ENCODE measurements around the gene MAP2K5. TPM values are rescaled to one million over a fixed set of nuclear protein-coding genes. Genes with fewer than 3 reads are reported as not detected.

Gene MAP2K5
- total and polyA plus RNA-seq, 4 donors = 3.8 to 6.4 (median 5.6) TPM

GRCh38 chr15:67547836-67548235, 5.3 kb downstream of the MAP2K5 start (continued):
- no peak for TF ChIP-seq REST (IDR thresholded peaks at IDR 0.05)

- TF ChIP-seq ATF3 (IDR thresholded peaks at IDR 0.05) (no peak), ZBTB33 (IDR thresholded peaks at IDR 0.05) (no peak), SP1 (IDR thresholded peaks at IDR 0.05) (no peak), FOXA2 (IDR thresholded peaks at IDR 0.05) (no peak), FOXA1 (IDR thresholded peaks at IDR 0.05) (no peak), EGR1 (IDR thresholded peaks at IDR 0.05; ENCODE audit: low read depth in 2 of 2) (no peak), GABPA (IDR thresholded peaks at IDR 0.05 in 1 of 2, conservative IDR thresholded peaks at IDR 0.05 in 1 of 2) (no peak), JUND (IDR thresholded peaks at IDR 0.05) (no peak), CTCF (IDR thresholded peaks at IDR 0.05; ENCODE audit: low read depth, low read length, missing input control) (no peak), TAF1 (conservative IDR thresholded peaks at IDR 0.05) (no peak), NR2F2 (IDR thresholded peaks at IDR 0.05) (no peak), HNF4A (conservative IDR thresholded peaks at IDR 0.05) (no peak), RAD21 (IDR thresholded peaks at IDR 0.05) (no peak), REST (IDR thresholded peaks at IDR 0.05) (no peak)
- H3K9ac ChIP-seq (ENCODE audit: low read depth in 1 of 2, low read length in 2 of 2) = no peak overlapping the region
Measured at GRCh38 chr15:67548236-67548852, 5.8 kb downstream of the MAP2K5 start.

More at GRCh38 chr15:67548236-67548852, 5.8 kb downstream of the MAP2K5 start:
- WGBS = 85% methylated on average over 2 of the region's 2 CpGs
- no peak overlapping the region for H3K4me3 ChIP-seq (ENCODE audit: low read depth in 1 of 3, low read length in 3 of 3)
- no peak for DNase-seq (ENCODE audit: low spot score)
- H3K4me1 ChIP-seq (ENCODE audit: control insufficient read depth in 4 of 4, insufficient read depth in 4 of 4, low read length in 3 of 4) = peaks cover 3 to 9% (median 6%) of the 10 kb centered on the region in 4 donors
- H3K27me3 ChIP-seq (ENCODE audit: control insufficient read depth in 4 of 4, insufficient read depth in 4 of 4, low read length in 3 of 4) = no peaks in the 10 kb centered on the region
- no peaks in the 10 kb centered on the region for H3K9me3 ChIP-seq (ENCODE audit: control insufficient read depth in 4 of 4, low read length in 3 of 4)
- H3K27ac ChIP-seq (ENCODE audit: low read depth in 1 of 2, low read length in 2 of 2) = no peak overlapping the region
- peaks cover 0 to 9% (median 4%) of the 10 kb centered on the region in 4 donors for H3K36me3 ChIP-seq (ENCODE audit: control insufficient read depth in 4 of 4, insufficient read depth in 3 of 4, low read depth in 1 of 4, low read length in 3 of 4)

All from liver (tissue), 9 donors.